ENCODE results near the gene PLPP6. TPM values are rescaled to one million over a fixed set of nuclear protein-coding genes. Genes with fewer than 3 reads are reported as not detected.
A peak's percentile ranks its signal among the peaks of the same experiment; 100 is the strongest.

PLPP6 gene
- 3.1 TPM for total RNA-seq
- 1 to 10 TPM; 3.3 to 4.6 (median 4.2) TPM for polyA plus RNA-seq (ENCODE audit: insufficient read depth in 1 of 8, insufficient read length in 8 of 8, low replicate concordance in 1 of 8)
- long read RNA-seq, donor 1, partial matches to known transcripts = 0 of 3 reads
- long read RNA-seq, donor 1, other reads (novel, unspliced or antisense) = 0 of 3 reads
- long read RNA-seq, donor 2, partial matches to known transcripts = 0 of 3 reads
- long read RNA-seq, donor 2, other reads (novel, unspliced or antisense) = 0 of 3 reads
- long read RNA-seq, donor 3, transcript PLPP6-201 (1 exons, 2,944 nt) = major isoform, 9 of 9 reads
- long read RNA-seq, donor 3, partial matches to known transcripts = 0 of 9 reads
- long read RNA-seq, donor 3, other reads (novel, unspliced or antisense) = 0 of 9 reads
- long read RNA-seq, donor 4, partial matches to known transcripts = 0 of 1 reads
- long read RNA-seq, donor 4, other reads (novel, unspliced or antisense) = 0 of 1 reads
- long read RNA-seq, donor 5, transcript PLPP6-201 (1 exons, 2,944 nt) = major isoform, 10 of 10 reads
- long read RNA-seq, donor 5, partial matches to known transcripts = 0 of 10 reads
- long read RNA-seq, donor 5, other reads (novel, unspliced or antisense) = 0 of 10 reads
- long read RNA-seq, donor 6, partial matches to known transcripts = 0 of 4 reads
- long read RNA-seq, donor 6, other reads (novel, unspliced or antisense) = 0 of 4 reads
- long read RNA-seq, donor 7, transcript PLPP6-201 (1 exons, 2,944 nt) = major isoform, 8 of 8 reads
- long read RNA-seq, donor 7, partial matches to known transcripts = 0 of 8 reads
- long read RNA-seq, donor 7, other reads (novel, unspliced or antisense) = 0 of 8 reads
- long read RNA-seq, donor 8, transcript PLPP6-201 (1 exons, 2,944 nt) = major isoform, 6 of 6 reads
- long read RNA-seq, donor 8, partial matches to known transcripts = 0 of 6 reads
- long read RNA-seq, donor 8, other reads (novel, unspliced or antisense) = 0 of 6 reads
- long read RNA-seq, donor 9, transcript PLPP6-201 (1 exons, 2,944 nt) = major isoform, 6 of 6 reads
- long read RNA-seq, donor 9, partial matches to known transcripts = 0 of 6 reads
- long read RNA-seq, donor 9, other reads (novel, unspliced or antisense) = 0 of 6 reads
- long read RNA-seq, donor 10, partial matches to known transcripts = 0 of 4 reads
- long read RNA-seq, donor 10, other reads (novel, unspliced or antisense) = 0 of 4 reads
- long read RNA-seq, donor 11, transcript PLPP6-201 (1 exons, 2,944 nt) = major isoform, 13 of 13 reads
- long read RNA-seq, donor 11, partial matches to known transcripts = 0 of 13 reads
- long read RNA-seq, donor 11, other reads (novel, unspliced or antisense) = 0 of 13 reads

- 1% methylated on average over 70 of the region's 70 CpGs for WGBS (ENCODE audit: insufficient coverage)
Measured at GRCh38 chr9:4662108-4662988, at the start of gene PLPP6. Gene PLPP6, plus strand, starts transcription at chr9:4662294. Its CDS starts 82 bp downstream, at chr9:4662376.

GRCh38 chr9:4614627-4615026 is 47.5 kb upstream of the PLPP6 start:
- 86% methylated on average over 1 of the region's 1 CpG for WGBS (ENCODE audit: insufficient coverage)
- Histone ChIP-seq H3K4me3 (ENCODE audit: low read length) (no peak overlapping the region), H3K27me3 (ENCODE audit: control insufficient read depth, insufficient read depth, low read length) (no peaks in the 10 kb centered on the region), H3K4me1 (ENCODE audit: control insufficient read depth, insufficient read depth, low read length) (no peaks in the 10 kb centered on the region), H3K9me3 (replicated peaks; ENCODE audit: control insufficient read depth, low read depth, low read length) (no peaks in the 10 kb centered on the region), H3K27ac (ENCODE audit: low read length) (no peak overlapping the region), H3K36me3 (ENCODE audit: control insufficient read depth, insufficient read depth, low read length) (no peaks in the 10 kb centered on the region)
- DNase-seq = no peak

More at GRCh38 chr9:4662108-4662988, at the start of gene PLPP6:
- Histone ChIP-seq H3K4me1 (ENCODE audit: control insufficient read depth, insufficient read depth, low read length) (peaks cover 11% of the 10 kb centered on the region), H3K36me3 (ENCODE audit: control insufficient read depth, insufficient read depth, low read length) (no peaks in the 10 kb centered on the region), H3K9me3 (replicated peaks; ENCODE audit: control insufficient read depth, low read depth, low read length) (no peaks in the 10 kb centered on the region), H3K4me3 (ENCODE audit: low read length) (peak within 1 kb of the TSS; percentile 65), H3K27ac (ENCODE audit: low read length) (no peak within 1 kb of the TSS), H3K27me3 (ENCODE audit: control insufficient read depth, insufficient read depth, low read length) (no peaks in the 10 kb centered on the region)
- peak; percentile 92 for DNase-seq

- Histone ChIP-seq H3K27ac (ENCODE audit: low read length) (no peak overlapping the region), H3K27me3 (ENCODE audit: control insufficient read depth, insufficient read depth, low read length) (no peaks in the 10 kb centered on the region), H3K4me3 (ENCODE audit: low read length) (no peak overlapping the region), H3K36me3 (ENCODE audit: control insufficient read depth, insufficient read depth, low read length) (no peaks in the 10 kb centered on the region), H3K9me3 (replicated peaks; ENCODE audit: control insufficient read depth, low read depth, low read length) (no peaks in the 10 kb centered on the region), H3K4me1 (ENCODE audit: control insufficient read depth, insufficient read depth, low read length) (no peaks in the 10 kb centered on the region)
- DNase-seq = peak; percentile 72
- 29% methylated on average over 3 of the region's 4 CpGs for WGBS (ENCODE audit: insufficient coverage)
Measured at GRCh38 chr9:4615251-4615650, 46.8 kb upstream of the PLPP6 start.

GRCh38 chr9:4615778-4616177 is 46.3 kb upstream of the PLPP6 start:
- Histone ChIP-seq H3K9me3 (replicated peaks; ENCODE audit: control insufficient read depth, low read depth, low read length) (no peaks in the 10 kb centered on the region), H3K27me3 (ENCODE audit: control insufficient read depth, insufficient read depth, low read length) (no peaks in the 10 kb centered on the region), H3K4me3 (ENCODE audit: low read length) (no peak overlapping the region), H3K4me1 (ENCODE audit: control insufficient read depth, insufficient read depth, low read length) (no peaks in the 10 kb centered on the region), H3K36me3 (ENCODE audit: control insufficient read depth, insufficient read depth, low read length) (no peaks in the 10 kb centered on the region), H3K27ac (ENCODE audit: low read length) (no peak overlapping the region)
- DNase-seq = no peak
- 93% methylated on average over 2 of the region's 5 CpGs for whole genome bisulfite sequencing (ENCODE audit: insufficient coverage)

GRCh38 chr9:4617752-4618151 is 44.3 kb upstream of the PLPP6 start:
- Histone ChIP-seq H3K4me1 (ENCODE audit: control insufficient read depth, insufficient read depth, low read length) (no peaks in the 10 kb centered on the region), H3K27me3 (ENCODE audit: control insufficient read depth, insufficient read depth, low read length) (no peaks in the 10 kb centered on the region), H3K36me3 (ENCODE audit: control insufficient read depth, insufficient read depth, low read length) (no peaks in the 10 kb centered on the region), H3K4me3 (ENCODE audit: low read length) (no peak overlapping the region), H3K27ac (ENCODE audit: low read length) (no peak overlapping the region), H3K9me3 (replicated peaks; ENCODE audit: control insufficient read depth, low read depth, low read length) (no peaks in the 10 kb centered on the region)
- WGBS (ENCODE audit: insufficient coverage) = 100% methylated on average over 1 of the region's 3 CpGs
- no peak for DNase-seq

- no peaks in the 10 kb centered on the region for H3K4me1 ChIP-seq (ENCODE audit: control insufficient read depth, insufficient read depth, low read length)
- H3K4me3 ChIP-seq (ENCODE audit: low read length) = no peak overlapping the region
- no CpG with 5 or more reads among the region's 2 CpGs for WGBS (ENCODE audit: insufficient coverage)
- no peaks in the 10 kb centered on the region for H3K36me3 ChIP-seq (ENCODE audit: control insufficient read depth, insufficient read depth, low read length)
- H3K9me3 ChIP-seq (replicated peaks; ENCODE audit: control insufficient read depth, low read depth, low read length) = no peaks in the 10 kb centered on the region
- H3K27me3 ChIP-seq (ENCODE audit: control insufficient read depth, insufficient read depth, low read length) = no peaks in the 10 kb centered on the region
- no peak for DNase-seq
- no peak overlapping the region for H3K27ac ChIP-seq (ENCODE audit: low read length)
Measured at GRCh38 chr9:4618700-4619099, 43.4 kb upstream of the PLPP6 start.

- Histone ChIP-seq H3K27me3 (ENCODE audit: control insufficient read depth, insufficient read depth, low read length) (no peaks in the 10 kb centered on the region), H3K36me3 (ENCODE audit: control insufficient read depth, insufficient read depth, low read length) (no peaks in the 10 kb centered on the region), H3K27ac (ENCODE audit: low read length) (no peak overlapping the region), H3K4me1 (ENCODE audit: control insufficient read depth, insufficient read depth, low read length) (no peaks in the 10 kb centered on the region), H3K9me3 (replicated peaks; ENCODE audit: control insufficient read depth, low read depth, low read length) (no peaks in the 10 kb centered on the region), H3K4me3 (ENCODE audit: low read length) (no peak overlapping the region)
- 79% methylated on average over 2 of the region's 3 CpGs for WGBS (ENCODE audit: insufficient coverage)
- DNase-seq = no peak
Measured at GRCh38 chr9:4620057-4620765, 41.9 kb upstream of the PLPP6 start.

GRCh38 chr9:4620881-4621555 is 41.1 kb upstream of the PLPP6 start:
- WGBS (ENCODE audit: insufficient coverage) = 79% methylated on average over 2 of the region's 2 CpGs
- DNase-seq = no peak
- no peaks in the 10 kb centered on the region for H3K27me3 ChIP-seq (ENCODE audit: control insufficient read depth, insufficient read depth, low read length)

More at GRCh38 chr9:4620881-4621555, 41.1 kb upstream of the PLPP6 start:
- H3K36me3 ChIP-seq (ENCODE audit: control insufficient read depth, insufficient read depth, low read length) = no peaks in the 10 kb centered on the region
- no peak overlapping the region for H3K4me3 ChIP-seq (ENCODE audit: low read length)
- no peaks in the 10 kb centered on the region for H3K4me1 ChIP-seq (ENCODE audit: control insufficient read depth, insufficient read depth, low read length)
- no peaks in the 10 kb centered on the region for H3K9me3 ChIP-seq (replicated peaks; ENCODE audit: control insufficient read depth, low read depth, low read length)
- H3K27ac ChIP-seq (ENCODE audit: low read length) = no peak overlapping the region
